Measurements from ENCODE around the gene M1AP.

GRCh38 chr2:74560591-74560990 is 87.5 kb downstream of the M1AP start:
- no peak for TF ChIP-seq POLR2A (IDR thresholded peaks at IDR 0.05)
- no peak for TF ChIP-seq CTCF (IDR thresholded peaks at IDR 0.05)

Measured in esophagus squamous epithelium (tissue), 4 donors.